ENCODE results near the gene ZCCHC7.

DNA sequence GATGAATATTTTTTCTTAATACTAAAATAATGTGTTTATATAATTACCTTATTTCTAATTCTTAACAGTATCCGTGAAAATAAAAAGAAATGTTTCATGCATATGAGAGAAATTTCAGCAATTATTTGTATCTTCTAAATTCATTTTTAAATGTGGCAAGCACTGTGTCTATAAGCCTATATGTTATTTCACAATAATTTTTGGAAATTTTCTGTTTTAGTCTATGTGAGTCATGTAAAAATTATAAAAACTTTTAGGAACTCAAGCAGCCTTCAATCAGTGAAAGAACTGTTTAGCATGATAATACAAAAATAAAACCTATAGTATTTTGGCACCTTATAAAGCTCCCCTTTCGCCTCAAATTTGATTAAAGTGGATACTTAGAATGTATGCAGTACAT, 96.8 kb downstream of the ZCCHC7 start:
- TF ChIP-seq, protein P1, sequence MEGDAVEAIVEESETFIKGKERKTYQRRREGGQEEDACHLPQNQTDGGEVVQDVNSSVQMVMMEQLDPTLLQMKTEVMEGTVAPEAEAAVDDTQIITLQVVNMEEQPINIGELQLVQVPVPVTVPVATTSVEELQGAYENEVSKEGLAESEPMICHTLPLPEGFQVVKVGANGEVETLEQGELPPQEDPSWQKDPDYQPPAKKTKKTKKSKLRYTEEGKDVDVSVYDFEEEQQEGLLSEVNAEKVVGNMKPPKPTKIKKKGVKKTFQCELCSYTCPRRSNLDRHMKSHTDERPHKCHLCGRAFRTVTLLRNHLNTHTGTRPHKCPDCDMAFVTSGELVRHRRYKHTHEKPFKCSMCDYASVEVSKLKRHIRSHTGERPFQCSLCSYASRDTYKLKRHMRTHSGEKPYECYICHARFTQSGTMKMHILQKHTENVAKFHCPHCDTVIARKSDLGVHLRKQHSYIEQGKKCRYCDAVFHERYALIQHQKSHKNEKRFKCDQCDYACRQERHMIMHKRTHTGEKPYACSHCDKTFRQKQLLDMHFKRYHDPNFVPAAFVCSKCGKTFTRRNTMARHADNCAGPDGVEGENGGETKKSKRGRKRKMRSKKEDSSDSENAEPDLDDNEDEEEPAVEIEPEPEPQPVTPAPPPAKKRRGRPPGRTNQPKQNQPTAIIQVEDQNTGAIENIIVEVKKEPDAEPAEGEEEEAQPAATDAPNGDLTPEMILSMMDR (conservative IDR thresholded peaks at IDR 0.05; ENCODE audit: low read depth in 2 of 2), result no peak
- TF ChIP-seq EZH2phosphoT487 (IDR thresholded peaks at IDR 0.05; ENCODE audit: unreplicated experiment) (no peak), POLR2AphosphoS5 (IDR thresholded peaks at IDR 0.05; ENCODE audit: low read depth) (no peak), EZH2 (IDR thresholded peaks at IDR 0.05; ENCODE audit: low read depth, unreplicated experiment) (no peak), CREB1 (CRISPR knock-in tag; IDR thresholded peaks at IDR 0.05; ENCODE audit: low read depth) (no peak), ZNF331 (CRISPR knock-in tag; IDR thresholded peaks at IDR 0.05; ENCODE audit: low read depth) (no peak), JUNB (IDR thresholded peaks at IDR 0.05; ENCODE audit: unreplicated experiment) (no peak)
- TF ChIP-seq, protein P2, sequence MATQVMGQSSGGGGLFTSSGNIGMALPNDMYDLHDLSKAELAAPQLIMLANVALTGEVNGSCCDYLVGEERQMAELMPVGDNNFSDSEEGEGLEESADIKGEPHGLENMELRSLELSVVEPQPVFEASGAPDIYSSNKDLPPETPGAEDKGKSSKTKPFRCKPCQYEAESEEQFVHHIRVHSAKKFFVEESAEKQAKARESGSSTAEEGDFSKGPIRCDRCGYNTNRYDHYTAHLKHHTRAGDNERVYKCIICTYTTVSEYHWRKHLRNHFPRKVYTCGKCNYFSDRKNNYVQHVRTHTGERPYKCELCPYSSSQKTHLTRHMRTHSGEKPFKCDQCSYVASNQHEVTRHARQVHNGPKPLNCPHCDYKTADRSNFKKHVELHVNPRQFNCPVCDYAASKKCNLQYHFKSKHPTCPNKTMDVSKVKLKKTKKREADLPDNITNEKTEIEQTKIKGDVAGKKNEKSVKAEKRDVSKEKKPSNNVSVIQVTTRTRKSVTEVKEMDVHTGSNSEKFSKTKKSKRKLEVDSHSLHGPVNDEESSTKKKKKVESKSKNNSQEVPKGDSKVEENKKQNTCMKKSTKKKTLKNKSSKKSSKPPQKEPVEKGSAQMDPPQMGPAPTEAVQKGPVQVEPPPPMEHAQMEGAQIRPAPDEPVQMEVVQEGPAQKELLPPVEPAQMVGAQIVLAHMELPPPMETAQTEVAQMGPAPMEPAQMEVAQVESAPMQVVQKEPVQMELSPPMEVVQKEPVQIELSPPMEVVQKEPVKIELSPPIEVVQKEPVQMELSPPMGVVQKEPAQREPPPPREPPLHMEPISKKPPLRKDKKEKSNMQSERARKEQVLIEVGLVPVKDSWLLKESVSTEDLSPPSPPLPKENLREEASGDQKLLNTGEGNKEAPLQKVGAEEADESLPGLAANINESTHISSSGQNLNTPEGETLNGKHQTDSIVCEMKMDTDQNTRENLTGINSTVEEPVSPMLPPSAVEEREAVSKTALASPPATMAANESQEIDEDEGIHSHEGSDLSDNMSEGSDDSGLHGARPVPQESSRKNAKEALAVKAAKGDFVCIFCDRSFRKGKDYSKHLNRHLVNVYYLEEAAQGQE (IDR thresholded peaks at IDR 0.05; ENCODE audit: unreplicated experiment), result no peak
- TF ChIP-seq, protein P3, sequence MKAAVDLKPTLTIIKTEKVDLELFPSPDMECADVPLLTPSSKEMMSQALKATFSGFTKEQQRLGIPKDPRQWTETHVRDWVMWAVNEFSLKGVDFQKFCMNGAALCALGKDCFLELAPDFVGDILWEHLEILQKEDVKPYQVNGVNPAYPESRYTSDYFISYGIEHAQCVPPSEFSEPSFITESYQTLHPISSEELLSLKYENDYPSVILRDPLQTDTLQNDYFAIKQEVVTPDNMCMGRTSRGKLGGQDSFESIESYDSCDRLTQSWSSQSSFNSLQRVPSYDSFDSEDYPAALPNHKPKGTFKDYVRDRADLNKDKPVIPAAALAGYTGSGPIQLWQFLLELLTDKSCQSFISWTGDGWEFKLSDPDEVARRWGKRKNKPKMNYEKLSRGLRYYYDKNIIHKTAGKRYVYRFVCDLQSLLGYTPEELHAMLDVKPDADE (IDR thresholded peaks at IDR 0.05), result no peak
- TF ChIP-seq, protein P4, sequence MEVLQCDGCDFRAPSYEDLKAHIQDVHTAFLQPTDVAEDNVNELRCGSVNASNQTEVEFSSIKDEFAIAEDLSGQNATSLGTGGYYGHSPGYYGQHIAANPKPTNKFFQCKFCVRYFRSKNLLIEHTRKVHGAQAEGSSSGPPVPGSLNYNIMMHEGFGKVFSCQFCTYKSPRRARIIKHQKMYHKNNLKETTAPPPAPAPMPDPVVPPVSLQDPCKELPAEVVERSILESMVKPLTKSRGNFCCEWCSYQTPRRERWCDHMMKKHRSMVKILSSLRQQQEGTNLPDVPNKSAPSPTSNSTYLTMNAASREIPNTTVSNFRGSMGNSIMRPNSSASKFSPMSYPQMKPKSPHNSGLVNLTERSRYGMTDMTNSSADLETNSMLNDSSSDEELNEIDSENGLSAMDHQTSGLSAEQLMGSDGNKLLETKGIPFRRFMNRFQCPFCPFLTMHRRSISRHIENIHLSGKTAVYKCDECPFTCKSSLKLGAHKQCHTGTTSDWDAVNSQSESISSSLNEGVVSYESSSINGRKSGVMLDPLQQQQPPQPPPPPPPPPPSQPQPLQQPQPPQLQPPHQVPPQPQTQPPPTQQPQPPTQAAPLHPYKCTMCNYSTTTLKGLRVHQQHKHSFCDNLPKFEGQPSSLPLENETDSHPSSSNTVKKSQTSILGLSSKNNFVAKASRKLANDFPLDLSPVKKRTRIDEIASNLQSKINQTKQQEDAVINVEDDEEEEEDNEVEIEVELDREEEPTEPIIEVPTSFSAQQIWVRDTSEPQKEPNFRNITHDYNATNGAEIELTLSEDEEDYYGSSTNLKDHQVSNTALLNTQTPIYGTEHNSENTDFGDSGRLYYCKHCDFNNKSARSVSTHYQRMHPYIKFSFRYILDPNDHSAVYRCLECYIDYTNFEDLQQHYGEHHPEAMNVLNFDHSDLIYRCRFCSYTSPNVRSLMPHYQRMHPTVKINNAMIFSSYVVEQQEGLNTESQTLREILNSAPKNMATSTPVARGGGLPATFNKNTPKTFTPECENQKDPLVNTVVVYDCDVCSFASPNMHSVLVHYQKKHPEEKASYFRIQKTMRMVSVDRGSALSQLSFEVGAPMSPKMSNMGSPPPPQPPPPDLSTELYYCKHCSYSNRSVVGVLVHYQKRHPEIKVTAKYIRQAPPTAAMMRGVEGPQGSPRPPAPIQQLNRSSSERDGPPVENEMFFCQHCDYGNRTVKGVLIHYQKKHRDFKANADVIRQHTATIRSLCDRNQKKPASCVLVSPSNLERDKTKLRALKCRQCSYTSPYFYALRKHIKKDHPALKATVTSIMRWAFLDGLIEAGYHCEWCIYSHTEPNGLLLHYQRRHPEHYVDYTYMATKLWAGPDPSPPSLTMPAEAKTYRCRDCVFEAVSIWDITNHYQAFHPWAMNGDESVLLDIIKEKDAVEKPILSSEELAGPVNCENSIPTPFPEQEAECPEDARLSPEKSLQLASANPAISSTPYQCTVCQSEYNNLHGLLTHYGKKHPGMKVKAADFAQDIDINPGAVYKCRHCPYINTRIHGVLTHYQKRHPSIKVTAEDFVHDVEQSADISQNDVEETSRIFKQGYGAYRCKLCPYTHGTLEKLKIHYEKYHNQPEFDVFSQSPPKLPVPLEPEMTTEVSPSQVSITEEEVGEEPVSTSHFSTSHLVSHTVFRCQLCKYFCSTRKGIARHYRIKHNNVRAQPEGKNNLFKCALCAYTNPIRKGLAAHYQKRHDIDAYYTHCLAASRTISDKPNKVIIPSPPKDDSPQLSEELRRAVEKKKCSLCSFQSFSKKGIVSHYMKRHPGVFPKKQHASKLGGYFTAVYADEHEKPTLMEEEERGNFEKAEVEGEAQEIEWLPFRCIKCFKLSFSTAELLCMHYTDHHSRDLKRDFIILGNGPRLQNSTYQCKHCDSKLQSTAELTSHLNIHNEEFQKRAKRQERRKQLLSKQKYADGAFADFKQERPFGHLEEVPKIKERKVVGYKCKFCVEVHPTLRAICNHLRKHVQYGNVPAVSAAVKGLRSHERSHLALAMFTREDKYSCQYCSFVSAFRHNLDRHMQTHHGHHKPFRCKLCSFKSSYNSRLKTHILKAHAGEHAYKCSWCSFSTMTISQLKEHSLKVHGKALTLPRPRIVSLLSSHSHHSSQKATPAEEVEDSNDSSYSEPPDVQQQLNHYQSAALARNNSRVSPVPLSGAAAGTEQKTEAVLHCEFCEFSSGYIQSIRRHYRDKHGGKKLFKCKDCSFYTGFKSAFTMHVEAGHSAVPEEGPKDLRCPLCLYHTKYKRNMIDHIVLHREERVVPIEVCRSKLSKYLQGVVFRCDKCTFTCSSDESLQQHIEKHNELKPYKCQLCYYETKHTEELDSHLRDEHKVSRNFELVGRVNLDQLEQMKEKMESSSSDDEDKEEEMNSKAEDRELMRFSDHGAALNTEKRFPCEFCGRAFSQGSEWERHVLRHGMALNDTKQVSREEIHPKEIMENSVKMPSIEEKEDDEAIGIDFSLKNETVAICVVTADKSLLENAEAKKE (CRISPR knock-in tag; IDR thresholded peaks at IDR 0.05), result no peak
